ENCODE data around the gene RWDD1.

GRCh38 chr6:116529466-116530290, 41.6 kb upstream of the RWDD1 start:
- TF ChIP-seq CTCF (conservative IDR thresholded peaks at IDR 0.05): no peak
- no peak for TF ChIP-seq EZH2 (IDR thresholded peaks at IDR 0.05; ENCODE audit: low read depth)
